GM12878 (cell line): ENCODE results near the gene MINPP1.

Experiments
- POLR2A ChIP-seq: IDR thresholded peaks from 2 replicates; pipeline ENCODE4 v1.6.1; 2011; ENCODE audit warnings: low read depth, mild to moderate bottlenecking, low read length
- POLR2AphosphoS5 ChIP-seq: IDR thresholded peaks from 2 replicates; pipeline ENCODE4 v1.6.1; 2011; ENCODE audit warnings: mild to moderate bottlenecking, low read length, inconsistent platforms
- SPI1 ChIP-seq: IDR thresholded peaks from 2 replicates; pipeline ENCODE4 v1.6.1; 2011; ENCODE audit warnings: low read depth, mild to moderate bottlenecking, low read length, moderate library complexity, borderline replicate concordance; ENCODE audit not compliant: insufficient read depth
- TF ChIP-seq, protein P1 (sequence below): IDR thresholded peaks from 2 replicates; pipeline ENCODE4 v1.6.1; 2011; ENCODE audit warnings: borderline replicate concordance, low read depth, mild to moderate bottlenecking, moderate library complexity, low read length; ENCODE audit not compliant: insufficient read depth, poor library complexity, severe bottlenecking
- TF ChIP-seq, protein P2 (sequence below), 3 experiments: IDR thresholded peaks in 2 of 3; conservative IDR thresholded peaks in 1 of 3; 2 replicates each; pipeline ENCODE4 v1.5.1; 2011; ENCODE audit warnings: low read depth in 3 of 3, low read length in 3 of 3, mild to moderate bottlenecking in 3 of 3, control low read depth in 2 of 3, moderate library complexity in 2 of 3, inconsistent platforms in 1 of 3, mixed read lengths in 1 of 3; ENCODE audit not compliant: control insufficient read depth in 2 of 3, insufficient read depth in 1 of 3; ENCODE audit errors: extremely low read depth in 1 of 3
- TF ChIP-seq, protein P3 (sequence below): fragments of 450-650 bp; IDR thresholded peaks from 2 replicates; pipeline ENCODE4 v1.6.1; 2017; ENCODE audit warnings: borderline replicate concordance

DNA sequence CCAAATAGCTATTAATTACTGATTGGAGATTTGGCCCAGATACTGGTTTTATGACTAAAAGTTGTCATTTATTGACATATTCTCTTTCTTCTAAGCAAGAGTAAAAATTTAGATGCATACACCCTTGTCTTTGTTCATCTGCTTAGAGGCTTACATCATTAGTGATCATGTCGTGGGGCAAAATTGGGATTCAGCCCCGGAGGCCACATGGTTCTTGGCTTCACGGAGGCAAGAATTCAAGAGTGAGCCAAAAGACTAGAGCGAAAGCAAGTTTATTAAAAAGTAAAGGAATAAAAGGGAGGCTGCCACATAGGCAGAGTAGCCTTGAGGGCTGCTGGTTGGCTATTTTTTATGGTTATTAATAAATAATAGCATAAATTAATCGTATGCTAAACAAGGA is 41.1 kb downstream of the MINPP1 start:
- TF ChIP-seq, protein P1, sequence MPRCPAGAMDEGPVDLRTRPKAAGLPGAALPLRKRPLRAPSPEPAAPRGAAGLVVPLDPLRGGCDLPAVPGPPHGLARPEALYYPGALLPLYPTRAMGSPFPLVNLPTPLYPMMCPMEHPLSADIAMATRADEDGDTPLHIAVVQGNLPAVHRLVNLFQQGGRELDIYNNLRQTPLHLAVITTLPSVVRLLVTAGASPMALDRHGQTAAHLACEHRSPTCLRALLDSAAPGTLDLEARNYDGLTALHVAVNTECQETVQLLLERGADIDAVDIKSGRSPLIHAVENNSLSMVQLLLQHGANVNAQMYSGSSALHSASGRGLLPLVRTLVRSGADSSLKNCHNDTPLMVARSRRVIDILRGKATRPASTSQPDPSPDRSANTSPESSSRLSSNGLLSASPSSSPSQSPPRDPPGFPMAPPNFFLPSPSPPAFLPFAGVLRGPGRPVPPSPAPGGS: no peak
- TF ChIP-seq, protein P2, sequence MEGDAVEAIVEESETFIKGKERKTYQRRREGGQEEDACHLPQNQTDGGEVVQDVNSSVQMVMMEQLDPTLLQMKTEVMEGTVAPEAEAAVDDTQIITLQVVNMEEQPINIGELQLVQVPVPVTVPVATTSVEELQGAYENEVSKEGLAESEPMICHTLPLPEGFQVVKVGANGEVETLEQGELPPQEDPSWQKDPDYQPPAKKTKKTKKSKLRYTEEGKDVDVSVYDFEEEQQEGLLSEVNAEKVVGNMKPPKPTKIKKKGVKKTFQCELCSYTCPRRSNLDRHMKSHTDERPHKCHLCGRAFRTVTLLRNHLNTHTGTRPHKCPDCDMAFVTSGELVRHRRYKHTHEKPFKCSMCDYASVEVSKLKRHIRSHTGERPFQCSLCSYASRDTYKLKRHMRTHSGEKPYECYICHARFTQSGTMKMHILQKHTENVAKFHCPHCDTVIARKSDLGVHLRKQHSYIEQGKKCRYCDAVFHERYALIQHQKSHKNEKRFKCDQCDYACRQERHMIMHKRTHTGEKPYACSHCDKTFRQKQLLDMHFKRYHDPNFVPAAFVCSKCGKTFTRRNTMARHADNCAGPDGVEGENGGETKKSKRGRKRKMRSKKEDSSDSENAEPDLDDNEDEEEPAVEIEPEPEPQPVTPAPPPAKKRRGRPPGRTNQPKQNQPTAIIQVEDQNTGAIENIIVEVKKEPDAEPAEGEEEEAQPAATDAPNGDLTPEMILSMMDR (IDR thresholded peaks at IDR 0.05 in 2 of 3, conservative IDR thresholded peaks at IDR 0.05 in 1 of 3; ENCODE audit: control insufficient read depth in 2 of 3, extremely low read depth in 1 of 3, insufficient read depth in 1 of 3, low read depth in 3 of 3, low read length in 3 of 3): no peak
- TF ChIP-seq, protein P3, sequence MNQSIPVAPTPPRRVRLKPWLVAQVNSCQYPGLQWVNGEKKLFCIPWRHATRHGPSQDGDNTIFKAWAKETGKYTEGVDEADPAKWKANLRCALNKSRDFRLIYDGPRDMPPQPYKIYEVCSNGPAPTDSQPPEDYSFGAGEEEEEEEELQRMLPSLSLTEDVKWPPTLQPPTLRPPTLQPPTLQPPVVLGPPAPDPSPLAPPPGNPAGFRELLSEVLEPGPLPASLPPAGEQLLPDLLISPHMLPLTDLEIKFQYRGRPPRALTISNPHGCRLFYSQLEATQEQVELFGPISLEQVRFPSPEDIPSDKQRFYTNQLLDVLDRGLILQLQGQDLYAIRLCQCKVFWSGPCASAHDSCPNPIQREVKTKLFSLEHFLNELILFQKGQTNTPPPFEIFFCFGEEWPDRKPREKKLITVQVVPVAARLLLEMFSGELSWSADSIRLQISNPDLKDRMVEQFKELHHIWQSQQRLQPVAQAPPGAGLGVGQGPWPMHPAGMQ: no peak
- TF ChIP-seq SPI1: no peak
- TF ChIP-seq POLR2A: no peak
- no peak for TF ChIP-seq POLR2AphosphoS5
